ENCODE results near the gene MYG1.

The MYG1 gene

GRCh38 chr12:53267306-53267998, 32.0 kb upstream of the MYG1 start:
- Histone ChIP-seq H3K27ac (ENCODE audit: low read length) (no peak overlapping the region), H3K36me3 (ENCODE audit: control insufficient read depth, low read depth, low read length) (peaks cover 18% of the 10 kb centered on the region), H3K4me3 (ENCODE audit: low read length) (peak overlapping the region; percentile 78), H3K27me3 (ENCODE audit: control insufficient read depth, insufficient read depth, low read length) (no peaks in the 10 kb centered on the region), H3K4me1 (ENCODE audit: control insufficient read depth, low read depth, low read length) (peaks cover 3% of the 10 kb centered on the region), H3K9ac (ENCODE audit: low read length) (no peak overlapping the region), H3K9me3 (ENCODE audit: control insufficient read depth, low read depth, low read length) (no peaks in the 10 kb centered on the region)

GRCh38 chr12:53267999-53268629, 31.4 kb upstream of the MYG1 start, which contains the start of gene ESPL1:
ESPL1 (plus strand) TSS chr12:53268299; CDS start chr12:53268767, 468 bp downstream.
- Histone ChIP-seq H3K27ac (ENCODE audit: low read length) (no peak within 1 kb of the TSS), H3K27me3 (ENCODE audit: control insufficient read depth, insufficient read depth, low read length) (no peaks in the 10 kb centered on the region), H3K4me1 (ENCODE audit: control insufficient read depth, low read depth, low read length) (peaks cover 3% of the 10 kb centered on the region), H3K36me3 (ENCODE audit: control insufficient read depth, low read depth, low read length) (peaks cover 18% of the 10 kb centered on the region), H3K4me3 (ENCODE audit: low read length) (peak within 1 kb of the TSS; percentile 78), H3K9me3 (ENCODE audit: control insufficient read depth, low read depth, low read length) (no peaks in the 10 kb centered on the region), H3K9ac (ENCODE audit: low read length) (peak within 1 kb of the TSS; percentile 52)

- peak overlapping the region; percentile 78 for H3K4me3 ChIP-seq (ENCODE audit: low read length)
- no peaks in the 10 kb centered on the region for H3K27me3 ChIP-seq (ENCODE audit: control insufficient read depth, insufficient read depth, low read length)
- no peaks in the 10 kb centered on the region for H3K9me3 ChIP-seq (ENCODE audit: control insufficient read depth, low read depth, low read length)
- H3K36me3 ChIP-seq (ENCODE audit: control insufficient read depth, low read depth, low read length) = peaks cover 18% of the 10 kb centered on the region
- H3K9ac ChIP-seq (ENCODE audit: low read length) = peak overlapping the region; percentile 52
- no peak overlapping the region for H3K27ac ChIP-seq (ENCODE audit: low read length)
- H3K4me1 ChIP-seq (ENCODE audit: control insufficient read depth, low read depth, low read length) = peaks cover 3% of the 10 kb centered on the region
Observed at GRCh38 chr12:53268630-53269562, 30.6 kb upstream of the MYG1 start.

GRCh38 chr12:53274445-53274844, 25.1 kb upstream of the MYG1 start:
- no peaks in the 10 kb centered on the region for H3K27me3 ChIP-seq (ENCODE audit: control insufficient read depth, insufficient read depth, low read length)
- peaks cover 54% of the 10 kb centered on the region for H3K36me3 ChIP-seq (ENCODE audit: control insufficient read depth, low read depth, low read length)
- H3K4me1 ChIP-seq (ENCODE audit: control insufficient read depth, low read depth, low read length) = no peaks in the 10 kb centered on the region
- no peak overlapping the region for H3K27ac ChIP-seq (ENCODE audit: low read length)
- no peaks in the 10 kb centered on the region for H3K9me3 ChIP-seq (ENCODE audit: control insufficient read depth, low read depth, low read length)
- no peak overlapping the region for H3K4me3 ChIP-seq (ENCODE audit: low read length)
- no peak overlapping the region for H3K9ac ChIP-seq (ENCODE audit: low read length)

GRCh38 chr12:53276511-53276910, 23.0 kb upstream of the MYG1 start:
- H3K9me3 ChIP-seq (ENCODE audit: control insufficient read depth, low read depth, low read length) = no peaks in the 10 kb centered on the region
- no peaks in the 10 kb centered on the region for H3K27me3 ChIP-seq (ENCODE audit: control insufficient read depth, insufficient read depth, low read length)
- H3K4me3 ChIP-seq (ENCODE audit: low read length) = no peak overlapping the region
- H3K9ac ChIP-seq (ENCODE audit: low read length) = no peak overlapping the region
- peaks cover 54% of the 10 kb centered on the region for H3K36me3 ChIP-seq (ENCODE audit: control insufficient read depth, low read depth, low read length)
- no peaks in the 10 kb centered on the region for H3K4me1 ChIP-seq (ENCODE audit: control insufficient read depth, low read depth, low read length)
- no peak overlapping the region for H3K27ac ChIP-seq (ENCODE audit: low read length)

- Histone ChIP-seq H3K9ac (ENCODE audit: low read length) (no peak overlapping the region), H3K27ac (ENCODE audit: low read length) (no peak overlapping the region), H3K36me3 (ENCODE audit: control insufficient read depth, low read depth, low read length) (peaks cover 66% of the 10 kb centered on the region), H3K4me3 (ENCODE audit: low read length) (no peak overlapping the region), H3K27me3 (ENCODE audit: control insufficient read depth, insufficient read depth, low read length) (no peaks in the 10 kb centered on the region), H3K9me3 (ENCODE audit: control insufficient read depth, low read depth, low read length) (no peaks in the 10 kb centered on the region), H3K4me1 (ENCODE audit: control insufficient read depth, low read depth, low read length) (no peaks in the 10 kb centered on the region)
Observed at GRCh38 chr12:53277981-53278380, 21.5 kb upstream of the MYG1 start.

GRCh38 chr12:53279283-53279869, 20.1 kb upstream of the MYG1 start:
- H3K4me1 ChIP-seq (ENCODE audit: control insufficient read depth, low read depth, low read length) = no peaks in the 10 kb centered on the region
- peaks cover 76% of the 10 kb centered on the region for H3K36me3 ChIP-seq (ENCODE audit: control insufficient read depth, low read depth, low read length)
- H3K9ac ChIP-seq (ENCODE audit: low read length) = no peak overlapping the region
- H3K4me3 ChIP-seq (ENCODE audit: low read length) = no peak overlapping the region
- H3K27ac ChIP-seq (ENCODE audit: low read length) = no peak overlapping the region
- no peaks in the 10 kb centered on the region for H3K27me3 ChIP-seq (ENCODE audit: control insufficient read depth, insufficient read depth, low read length)
- no peaks in the 10 kb centered on the region for H3K9me3 ChIP-seq (ENCODE audit: control insufficient read depth, low read depth, low read length)

- H3K9me3 ChIP-seq (ENCODE audit: control insufficient read depth, low read depth, low read length) = no peaks in the 10 kb centered on the region
- no peak overlapping the region for H3K9ac ChIP-seq (ENCODE audit: low read length)
- H3K27me3 ChIP-seq (ENCODE audit: control insufficient read depth, insufficient read depth, low read length) = no peaks in the 10 kb centered on the region
- no peak overlapping the region for H3K4me3 ChIP-seq (ENCODE audit: low read length)
- peaks cover 75% of the 10 kb centered on the region for H3K36me3 ChIP-seq (ENCODE audit: control insufficient read depth, low read depth, low read length)
- no peak overlapping the region for H3K27ac ChIP-seq (ENCODE audit: low read length)
- H3K4me1 ChIP-seq (ENCODE audit: control insufficient read depth, low read depth, low read length) = no peaks in the 10 kb centered on the region
Observed at GRCh38 chr12:53279888-53280498, 19.5 kb upstream of the MYG1 start.

- Histone ChIP-seq H3K36me3 (ENCODE audit: control insufficient read depth, low read depth, low read length) (peaks cover 73% of the 10 kb centered on the region), H3K4me1 (ENCODE audit: control insufficient read depth, low read depth, low read length) (no peaks in the 10 kb centered on the region), H3K4me3 (ENCODE audit: low read length) (no peak overlapping the region), H3K9me3 (ENCODE audit: control insufficient read depth, low read depth, low read length) (no peaks in the 10 kb centered on the region), H3K27ac (ENCODE audit: low read length) (no peak overlapping the region), H3K27me3 (ENCODE audit: control insufficient read depth, insufficient read depth, low read length) (no peaks in the 10 kb centered on the region), H3K9ac (ENCODE audit: low read length) (no peak overlapping the region)
Observed at GRCh38 chr12:53286448-53286847, 13.0 kb upstream of the MYG1 start.

- H3K9me3 ChIP-seq (ENCODE audit: control insufficient read depth, low read depth, low read length) = no peaks in the 10 kb centered on the region
- no peaks in the 10 kb centered on the region for H3K4me1 ChIP-seq (ENCODE audit: control insufficient read depth, low read depth, low read length)
- H3K27ac ChIP-seq (ENCODE audit: low read length) = no peak overlapping the region
- no peak overlapping the region for H3K4me3 ChIP-seq (ENCODE audit: low read length)
- H3K9ac ChIP-seq (ENCODE audit: low read length) = no peak overlapping the region
- peaks cover 72% of the 10 kb centered on the region for H3K36me3 ChIP-seq (ENCODE audit: control insufficient read depth, low read depth, low read length)
- no peaks in the 10 kb centered on the region for H3K27me3 ChIP-seq (ENCODE audit: control insufficient read depth, insufficient read depth, low read length)
Observed at GRCh38 chr12:53287741-53288216, 11.7 kb upstream of the MYG1 start.

- Histone ChIP-seq H3K4me3 (ENCODE audit: low read length) (no peak overlapping the region), H3K9me3 (ENCODE audit: control insufficient read depth, low read depth, low read length) (no peaks in the 10 kb centered on the region), H3K36me3 (ENCODE audit: control insufficient read depth, low read depth, low read length) (peaks cover 72% of the 10 kb centered on the region), H3K4me1 (ENCODE audit: control insufficient read depth, low read depth, low read length) (no peaks in the 10 kb centered on the region), H3K9ac (ENCODE audit: low read length) (no peak overlapping the region), H3K27ac (ENCODE audit: low read length) (no peak overlapping the region), H3K27me3 (ENCODE audit: control insufficient read depth, insufficient read depth, low read length) (no peaks in the 10 kb centered on the region)
Observed at GRCh38 chr12:53288322-53288721, 11.2 kb upstream of the MYG1 start.
